Measurements from ENCODE around the gene ANKMY1.
"Not testable (repeated sequence)": the region's sequence is repeated elsewhere in the genome, so short reads cannot be mapped to it uniquely, and the experiment has no call there.

Gene ANKMY1

DNA sequence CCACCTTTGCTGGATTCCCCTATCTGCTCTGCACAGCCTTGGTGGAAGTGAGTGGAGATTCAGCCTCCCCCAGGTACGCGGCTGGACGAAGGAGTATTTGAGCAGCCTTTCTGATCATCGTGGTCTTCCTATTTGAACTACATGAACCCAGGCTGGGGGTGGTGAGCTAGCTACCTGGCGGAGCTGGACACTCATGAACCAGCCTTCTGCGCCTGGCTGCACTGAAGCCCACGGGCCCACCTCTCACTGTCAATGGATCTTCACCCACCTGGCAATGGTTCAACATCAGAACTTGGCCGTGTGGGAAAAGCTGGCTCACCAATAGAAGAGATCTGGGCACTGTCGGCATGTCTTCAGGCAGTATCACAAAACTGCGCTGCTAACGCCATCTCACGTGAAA lies 35.4 kb downstream of the ANKMY1 start:
- DNase-seq, result no peak

DNA sequence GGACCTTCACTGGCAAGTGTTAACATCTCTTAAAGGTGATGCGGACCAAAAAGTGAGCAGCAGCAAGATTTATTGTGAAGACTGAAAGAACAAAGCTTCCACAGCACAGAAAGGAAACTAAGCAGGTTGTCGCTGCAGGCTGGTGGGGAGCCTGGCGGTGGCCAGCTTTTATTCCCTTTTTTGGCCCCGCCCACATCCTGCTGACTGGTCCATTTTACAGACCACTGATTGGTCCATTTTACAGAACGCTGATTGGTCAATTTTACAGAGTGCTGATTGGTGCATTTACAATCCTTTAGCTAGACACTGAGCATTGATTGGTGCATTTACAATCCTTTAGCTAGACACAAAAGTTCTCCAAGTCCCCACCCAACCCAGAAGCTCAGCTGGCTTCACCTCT lies 35.9 kb downstream of the ANKMY1 start:
- not testable (repeated sequence) for DNase-seq

GRCh38 chr2:240520974-240521350 lies 36.8 kb downstream of the ANKMY1 start:
- DNase-seq, result no peak

DNA sequence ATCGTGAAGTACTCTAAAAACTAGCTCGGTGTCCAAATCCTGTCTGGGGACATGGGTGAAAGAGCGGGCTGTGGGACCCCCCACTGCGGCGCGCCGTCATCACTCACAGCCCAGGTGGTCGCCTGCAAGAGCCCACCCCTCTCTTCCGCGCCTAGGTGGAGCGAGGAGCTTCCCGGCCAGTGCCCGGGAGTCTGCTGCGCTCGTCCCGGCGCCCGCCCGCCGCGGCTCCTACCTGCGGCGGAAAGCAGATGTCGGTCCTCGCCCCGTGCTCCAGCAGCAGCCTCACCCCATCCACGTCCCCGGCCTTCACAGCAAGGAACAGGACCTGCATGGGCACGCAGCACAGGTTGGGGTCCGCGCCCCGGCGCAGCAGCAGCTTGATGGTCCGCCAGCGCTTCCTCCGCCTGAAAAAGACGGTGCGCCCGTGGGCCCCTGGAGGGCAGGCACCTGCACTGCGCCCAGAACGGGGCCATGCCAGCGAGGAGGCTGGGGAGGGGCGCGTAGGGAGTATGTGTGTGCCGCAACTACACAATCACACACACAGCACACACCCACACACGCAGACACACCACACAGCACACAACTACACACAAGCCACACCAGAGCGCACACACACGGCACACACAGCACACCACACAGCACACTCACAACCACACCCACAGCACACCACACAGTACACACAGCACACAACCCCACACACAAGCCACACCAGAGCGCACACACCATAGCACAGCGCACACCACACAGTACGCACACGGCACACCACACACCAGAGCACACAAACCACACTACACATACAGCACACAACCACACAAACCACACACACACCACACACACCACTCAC lies 37.4 kb downstream of the ANKMY1 start:
- no peak for DNase-seq

DNA sequence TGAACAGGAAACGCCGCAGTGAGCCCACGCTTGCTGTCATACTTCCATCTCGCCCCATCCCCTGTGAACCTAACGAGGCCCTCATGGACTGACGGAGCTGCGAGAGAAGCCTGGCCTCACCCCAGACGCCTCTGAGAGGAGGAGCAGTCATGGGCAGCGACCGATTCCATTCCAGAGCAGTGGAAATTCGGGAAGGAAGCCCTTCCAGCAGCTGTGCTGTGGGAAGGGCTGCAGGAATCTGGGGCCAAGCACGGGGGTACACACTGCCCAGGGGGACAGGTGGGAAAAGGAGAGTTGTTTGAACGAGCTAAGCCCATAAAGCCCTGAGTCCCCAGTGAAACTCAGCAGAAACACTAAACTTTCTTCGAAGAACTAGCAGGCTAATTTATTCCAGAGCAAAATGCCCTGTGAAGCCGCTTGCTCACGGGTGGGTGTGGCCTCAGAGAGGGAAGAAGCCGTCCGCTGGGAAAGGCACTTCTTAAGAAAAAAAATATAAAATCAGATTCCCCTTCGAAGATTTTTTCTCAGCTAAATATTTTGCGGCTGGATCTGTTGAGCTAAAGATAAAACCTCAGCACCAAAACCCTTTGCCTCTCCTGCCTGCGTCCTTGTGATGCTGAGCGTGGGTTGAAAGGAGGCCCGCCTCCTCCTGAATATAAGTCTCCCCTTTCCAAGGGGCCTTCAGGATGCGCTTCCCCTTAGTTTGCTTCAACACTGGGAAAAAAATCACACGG lies 38.2 kb downstream of the ANKMY1 start:
- no peak for DNase-seq

- no peak for DNase-seq
Observed at GRCh38 chr2:240518981-240519380, 38.8 kb downstream of the ANKMY1 start.

DNA sequence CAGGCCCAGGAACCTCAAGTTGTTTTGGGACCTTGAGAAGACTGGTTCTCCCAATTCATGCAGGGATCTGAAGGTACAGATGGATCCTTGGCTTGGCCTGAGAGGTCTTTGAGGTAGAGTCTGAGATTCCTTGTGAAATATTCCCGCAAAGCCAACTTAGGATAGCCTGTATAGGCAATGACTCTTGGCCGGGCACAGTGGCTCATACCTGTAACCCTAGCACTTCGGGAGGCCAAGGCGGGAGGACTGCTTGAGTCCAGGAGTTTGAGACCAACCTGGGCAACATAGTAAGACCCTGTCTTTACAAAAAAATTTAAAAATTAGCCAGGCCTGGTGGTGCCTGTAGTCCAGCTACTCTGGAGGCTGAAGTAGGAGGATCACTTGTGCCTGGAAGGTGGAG lies 40.4 kb downstream of the ANKMY1 start:
- no peak for DNase-seq

DNA sequence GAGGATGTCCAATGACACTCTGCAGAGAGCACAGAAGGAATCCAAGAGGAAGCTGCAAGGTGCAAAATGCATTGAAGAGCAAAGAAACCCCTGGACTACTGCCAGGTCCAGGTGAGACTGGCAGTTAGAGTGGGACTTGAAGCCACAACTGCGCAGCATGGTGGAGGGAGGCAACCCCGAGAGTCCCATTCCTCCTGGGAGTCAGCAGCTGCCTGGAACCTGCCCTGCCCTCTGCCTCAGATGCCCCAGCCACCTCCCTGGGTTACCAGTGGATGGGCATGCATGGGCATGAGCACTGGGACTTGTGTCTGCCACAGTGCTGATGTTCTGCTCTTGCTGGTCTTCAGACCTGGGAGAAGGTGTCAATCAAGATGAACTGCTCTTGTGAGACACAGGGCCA lies 43.2 kb downstream of the ANKMY1 start:
- DNase-seq, result no peak

DNA sequence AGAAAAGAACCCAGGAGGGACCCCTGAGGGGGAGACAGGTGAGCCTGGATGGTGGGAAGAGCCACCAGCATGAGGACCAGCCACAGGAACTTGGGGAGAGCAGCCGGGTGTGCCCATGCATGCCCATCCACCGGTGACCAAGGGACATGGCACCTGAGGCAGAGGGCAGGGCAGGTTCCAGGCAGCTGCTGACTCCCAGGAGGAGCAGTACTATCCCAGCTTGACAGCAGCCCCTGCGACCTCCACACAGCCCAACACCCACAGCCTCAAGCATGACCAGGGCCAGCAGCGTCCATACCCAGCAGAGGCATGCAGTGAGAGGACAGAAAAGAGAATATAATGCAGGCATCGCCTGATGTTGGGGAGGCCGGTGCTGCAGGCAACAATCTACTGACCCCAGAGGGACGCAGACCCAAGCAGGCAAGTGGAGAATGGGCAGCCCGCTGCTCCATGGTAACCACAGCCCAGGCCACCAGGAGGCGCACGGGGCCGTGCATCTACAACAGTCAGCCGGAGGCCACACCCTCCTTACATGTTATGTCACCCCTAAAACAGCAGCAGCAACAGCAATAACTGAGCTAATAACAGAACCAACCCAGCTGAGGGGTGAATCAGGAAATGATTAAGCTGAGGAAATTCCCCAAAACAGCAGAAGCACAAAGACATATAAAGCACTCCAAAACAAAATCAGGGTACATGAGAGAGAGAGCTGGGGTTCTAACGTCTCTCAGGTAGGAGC lies 44.1 kb downstream of the ANKMY1 start:
- peak in 28 of 56 donors; percentile 4 to 77 (median 26) for DNase-seq

- DNase-seq, result no peak
Observed at GRCh38 chr2:240512666-240513535, 44.9 kb downstream of the ANKMY1 start.

- no peak for DNase-seq
Observed at GRCh38 chr2:240512109-240512485, 45.7 kb downstream of the ANKMY1 start.

DNA sequence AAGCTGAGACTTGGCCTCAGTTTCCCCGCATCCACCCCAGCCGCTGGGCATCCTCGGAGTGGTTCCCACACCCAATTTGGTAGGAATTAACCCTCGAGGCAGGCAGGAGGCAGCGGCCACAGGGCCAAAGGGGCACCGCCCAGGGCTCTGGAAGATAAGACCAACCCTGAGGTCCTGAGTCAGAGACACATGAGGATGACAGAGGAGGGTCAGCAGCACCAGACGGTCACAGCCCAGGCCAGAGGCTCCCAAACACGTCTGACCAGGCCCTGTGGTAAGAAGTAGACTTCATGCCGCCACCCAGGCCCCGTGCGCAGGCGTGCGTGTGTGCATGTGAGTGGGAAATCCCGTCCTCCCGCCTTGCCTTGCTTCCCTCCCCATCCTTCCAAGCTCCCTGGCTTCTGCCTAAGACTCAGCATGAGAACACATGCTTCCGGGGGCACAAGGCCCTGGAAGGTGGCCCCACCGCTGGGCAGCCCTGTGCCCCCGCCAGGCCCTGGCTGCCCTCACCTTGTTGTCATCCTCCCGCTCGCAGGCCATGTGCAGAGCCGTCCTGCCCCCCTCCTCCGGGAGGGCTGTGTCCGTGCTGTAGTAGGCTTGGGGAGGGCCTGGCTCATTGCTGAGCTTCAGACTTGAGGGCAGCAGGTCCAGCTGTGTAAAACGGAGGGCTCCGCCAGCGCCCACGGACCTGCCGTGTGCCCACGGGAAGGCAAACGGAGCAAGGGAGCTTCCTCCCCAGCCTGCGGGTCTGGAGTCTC lies 46.3 kb downstream of the ANKMY1 start:
- no peak for DNase-seq

DNA sequence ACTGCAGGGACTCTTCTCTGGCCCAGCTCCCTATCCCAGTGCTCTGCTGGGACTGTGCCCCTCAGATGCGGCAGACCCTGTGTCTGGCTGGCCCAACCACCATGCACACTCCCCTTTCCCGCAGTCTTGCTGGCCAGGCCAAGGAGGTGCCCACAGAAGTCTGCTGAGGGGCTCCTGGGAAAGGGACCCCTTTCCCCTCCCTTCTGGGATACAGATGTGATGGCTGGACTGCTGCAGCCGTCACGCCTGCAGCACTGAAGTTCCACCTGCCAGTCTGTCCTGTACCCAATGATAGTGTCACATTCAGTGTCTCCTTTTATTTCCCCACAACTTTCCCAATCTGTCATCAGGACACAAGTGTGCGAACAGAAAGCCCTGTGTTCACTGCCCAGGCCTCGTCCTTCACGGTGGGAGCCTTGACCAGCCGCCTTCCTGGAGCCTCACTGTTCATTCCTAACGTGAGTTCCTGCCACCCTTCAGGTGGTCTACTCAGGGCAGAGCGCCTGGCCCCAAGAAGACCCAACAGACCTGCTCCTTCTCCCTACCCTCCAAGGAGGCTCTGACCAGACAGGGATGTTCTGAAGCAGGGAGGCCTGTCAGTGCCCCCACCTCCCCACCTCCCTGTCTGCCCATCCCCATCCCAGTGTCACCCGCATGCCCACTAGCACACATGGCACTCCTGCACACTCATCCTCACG lies 47.1 kb downstream of the ANKMY1 start:
- no peak for DNase-seq

DNA sequence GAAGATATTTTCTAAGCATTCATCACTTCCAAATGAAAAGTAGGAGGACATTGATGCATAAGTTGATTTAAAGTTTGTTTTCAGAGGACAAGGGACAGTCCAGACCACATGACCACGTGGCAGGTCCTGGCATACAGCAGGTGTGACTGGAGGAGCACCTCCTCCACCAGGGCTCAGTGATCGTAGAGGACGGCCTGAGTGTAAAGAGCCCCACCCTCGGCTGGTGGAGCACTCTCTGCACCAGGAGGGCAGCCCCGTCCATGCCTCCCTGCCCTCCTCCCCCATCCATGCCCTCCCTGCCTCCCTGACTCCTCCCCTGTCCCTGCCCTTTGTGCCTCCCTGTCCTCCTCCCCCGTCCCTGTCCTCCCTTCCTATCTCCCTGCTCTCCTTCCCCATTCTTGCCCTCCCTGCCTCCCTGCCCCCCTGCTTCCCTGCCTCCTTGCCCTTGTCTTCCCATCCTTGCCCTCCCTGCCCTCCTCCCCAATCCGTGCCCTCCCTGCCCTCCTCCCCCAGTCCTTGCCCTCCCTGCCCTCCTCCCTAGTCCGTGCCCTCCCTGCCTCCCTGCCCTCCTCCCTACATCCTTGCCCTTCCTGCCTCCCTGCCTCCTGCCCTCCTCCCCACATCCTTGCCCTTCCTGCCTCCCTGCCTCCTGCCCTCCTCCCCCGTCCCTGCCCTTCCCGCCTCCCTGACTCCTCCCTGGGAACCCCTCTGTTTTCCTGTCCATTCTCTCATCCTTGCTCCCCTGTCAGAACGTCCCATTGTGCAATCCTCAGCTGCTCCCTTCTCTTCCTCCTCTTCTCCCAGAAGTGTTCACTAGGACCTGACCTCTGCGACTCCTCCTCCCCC lies 47.9 kb downstream of the ANKMY1 start:
- no peak for DNase-seq

GRCh38 chr2:240508832-240509545 lies 48.8 kb downstream of the ANKMY1 start:
- no peak for DNase-seq

GRCh38 chr2:240507778-240508251 lies 50.0 kb downstream of the ANKMY1 start:
- DNase-seq, result no peak

GRCh38 chr2:240507060-240507777 lies 50.6 kb downstream of the ANKMY1 start:
- no peak for DNase-seq

All from amygdala (tissue), 56 donors.